ENCODE results near the gene ZNF837. TPM values are rescaled to one million over a fixed set of nuclear protein-coding genes. Genes with fewer than 3 reads are reported as not detected.
A peak's percentile ranks its signal among the peaks of the same experiment; 100 is the strongest.

The ZNF837 gene
- total and polyA plus RNA-seq, 2 donors (not counting 1 experiment from before 2014, with no cell fraction given): 4.2 to 4.9 TPM

DNA sequence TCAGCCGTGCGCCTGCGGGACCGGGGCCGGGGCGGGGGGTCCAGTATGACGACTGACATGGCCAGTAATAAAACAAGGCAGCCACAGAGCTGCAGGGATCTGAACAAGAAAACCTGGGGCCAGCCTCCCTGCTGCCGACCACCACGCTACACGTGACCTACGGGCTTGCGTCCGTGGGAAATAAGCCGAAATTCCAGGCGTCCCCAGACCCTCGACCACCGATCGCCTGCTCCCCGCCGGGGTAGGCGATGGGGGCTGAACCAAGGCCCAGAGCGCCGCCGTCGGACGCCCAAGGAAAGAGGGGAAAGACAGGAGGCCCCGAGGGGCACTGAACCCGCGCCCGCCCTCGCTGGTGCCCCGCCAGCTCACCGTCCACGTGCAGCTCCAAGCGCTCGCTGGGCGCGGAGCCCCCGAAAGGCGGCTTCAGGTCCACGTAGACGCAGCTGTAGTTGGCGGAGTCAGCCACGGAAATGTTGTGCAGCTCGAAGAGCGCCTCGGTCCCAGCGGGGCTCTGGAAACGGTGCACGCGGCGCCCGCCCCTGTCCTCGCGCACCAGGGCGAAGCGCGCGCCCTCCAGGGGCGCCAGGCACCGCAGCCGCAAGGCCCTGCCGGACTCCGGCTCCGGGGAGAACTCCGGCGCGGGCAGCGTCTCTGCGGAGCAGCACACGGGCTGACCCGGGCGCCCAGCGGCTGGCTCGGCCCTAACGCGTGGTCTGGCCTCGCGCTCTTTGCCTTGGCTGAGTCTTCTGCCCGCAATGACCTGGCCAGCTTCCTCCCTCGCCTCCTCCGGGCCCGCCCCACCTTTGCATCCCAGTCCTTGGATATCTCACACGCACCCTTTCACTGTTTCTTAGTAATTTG, 30.6 kb downstream of the ZNF837 start:
- H3K4me3 ChIP-seq (ENCODE audit: control extremely low read depth in 1 of 5, extremely low read depth in 1 of 5, insufficient read depth in 1 of 5, low read depth in 2 of 5, low read length in 4 of 5): peak overlapping the region in 1 of 5 experiments; percentile 27
- H3K4me1 Mint-ChIP-seq: peaks cover 33% of the 10 kb centered on the region
- H3K36me3 ChIP-seq (replicated peaks in 1 of 2; ENCODE audit: control extremely low read depth in 1 of 2, control insufficient read depth in 1 of 2, extremely low read depth in 1 of 2, insufficient read depth in 2 of 2, low read length in 1 of 2): no peaks in the 10 kb centered on the region
- H3K27ac ChIP-seq (ENCODE audit: low read length in 2 of 2): no peak overlapping the region
- no peaks in the 10 kb centered on the region for H3K27me3 ChIP-seq (replicated peaks in 1 of 4; ENCODE audit: control extremely low read depth in 1 of 4, control insufficient read depth in 3 of 4, insufficient read depth in 4 of 4, low read length in 3 of 4)
- POLR2A ChIA-PET: no interaction called here
- peaks cover 16 to 28% of the 10 kb centered on the region in 2 donors for H3K4me1 ChIP-seq (ENCODE audit: control insufficient read depth in 2 of 2, insufficient read depth in 2 of 2, low read length in 2 of 2)
- WGBS (ENCODE audit: insufficient coverage): 66% methylated on average over 77 of the region's 84 CpGs
- H3K4me3 Mint-ChIP-seq: peak overlapping the region; percentile 41
- peaks cover 6% of the 10 kb centered on the region for H4K20me1 ChIP-seq (ENCODE audit: control insufficient read depth, insufficient read depth, low read length, poor library complexity, severe bottlenecking)
- no peak for TF ChIP-seq CTCF (IDR thresholded peaks at IDR 0.05)
- TF ChIP-seq EZH2 (IDR thresholded peaks at IDR 0.05; ENCODE audit: borderline replicate concordance, insufficient read depth, low read depth, low read length, poor library complexity, severe bottlenecking): no peak
- H3K79me2 ChIP-seq (ENCODE audit: control insufficient read depth, insufficient read depth, low read length): peaks cover 11% of the 10 kb centered on the region
- DNase-seq (no peak), ATAC-seq (ENCODE audit: low read depth) (no peak)
- peak overlapping the region; percentile 41 for H3K4me2 ChIP-seq (replicated peaks; ENCODE audit: low read depth, low read length, poor library complexity, severe bottlenecking)
- CTCF ChIA-PET: interaction anchor here (1.8 kb wide), 1 partner anchor 12 kb away, joined by 4 read pairs; the partner anchor contains the start of gene ZNF497
- H3K9ac ChIP-seq (ENCODE audit: low read length): no peak overlapping the region
- H3K27me3 Mint-ChIP-seq: no peaks in the 10 kb centered on the region
- intact Hi-C loops (cut with micrococcal nuclease): no loop called here
- no peak overlapping the region for H3K27ac Mint-ChIP-seq
- H2AFZ ChIP-seq (ENCODE audit: insufficient read depth, low read depth, low read length, poor library complexity, severe bottlenecking): no peak overlapping the region
- H3K9me3 Mint-ChIP-seq (ENCODE audit: insufficient read depth): no peaks in the 10 kb centered on the region
- H3K9me3 ChIP-seq (ENCODE audit: control extremely low read depth in 1 of 3, control insufficient read depth in 2 of 3, insufficient read depth in 1 of 3, low read length in 2 of 3): no peaks in the 10 kb centered on the region

DNA sequence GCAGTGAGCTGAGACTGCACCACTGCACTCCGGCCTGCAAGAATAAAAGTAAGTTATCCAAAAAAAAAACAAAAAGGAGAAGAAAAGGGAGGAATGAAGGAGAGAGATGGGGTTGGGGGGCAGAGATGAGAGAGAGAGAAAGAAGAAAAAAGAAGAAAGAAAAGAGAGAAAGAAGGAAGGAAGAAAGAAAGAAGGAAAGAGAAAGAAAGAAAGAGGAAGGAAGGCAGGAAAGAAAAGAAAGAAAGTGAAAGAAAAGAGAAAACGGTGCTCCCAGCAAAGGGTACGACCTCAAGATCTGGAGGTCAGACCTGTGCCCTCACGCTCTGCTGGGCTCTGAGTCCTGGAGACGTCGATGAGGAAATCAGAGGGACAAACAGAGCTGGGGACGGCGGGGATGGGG, 31.2 kb downstream of the ZNF837 start:
- POLR2A ChIA-PET: interaction anchor here (0.7 kb wide), 1 partner anchor 11 kb away, joined by 4 read pairs; no protein-coding TSS in a partner anchor
- Histone ChIP-seq H3K4me1 (ENCODE audit: control insufficient read depth in 2 of 2, insufficient read depth in 2 of 2, low read length in 2 of 2) (peaks cover 16 to 28% of the 10 kb centered on the region in 2 donors), H2AFZ (ENCODE audit: insufficient read depth, low read depth, low read length, poor library complexity, severe bottlenecking) (no peak overlapping the region), H4K20me1 (ENCODE audit: control insufficient read depth, insufficient read depth, low read length, poor library complexity, severe bottlenecking) (peaks cover 6% of the 10 kb centered on the region), H3K4me3 (ENCODE audit: control extremely low read depth in 1 of 5, extremely low read depth in 1 of 5, insufficient read depth in 1 of 5, low read depth in 2 of 5, low read length in 4 of 5) (peak overlapping the region in 1 of 5 experiments; percentile 27), H3K36me3 (replicated peaks in 1 of 2; ENCODE audit: control extremely low read depth in 1 of 2, control insufficient read depth in 1 of 2, extremely low read depth in 1 of 2, insufficient read depth in 2 of 2, low read length in 1 of 2) (no peaks in the 10 kb centered on the region), H3K27ac (ENCODE audit: low read length in 2 of 2) (no peak overlapping the region), H3K4me2 (replicated peaks; ENCODE audit: low read depth, low read length, poor library complexity, severe bottlenecking) (peak overlapping the region; percentile 41), H3K79me2 (ENCODE audit: control insufficient read depth, insufficient read depth, low read length) (peaks cover 11% of the 10 kb centered on the region), H3K9me3 (ENCODE audit: control extremely low read depth in 1 of 3, control insufficient read depth in 2 of 3, insufficient read depth in 1 of 3, low read length in 2 of 3) (no peaks in the 10 kb centered on the region), H3K9ac (ENCODE audit: low read length) (no peak overlapping the region), H3K27me3 (replicated peaks in 1 of 4; ENCODE audit: control extremely low read depth in 1 of 4, control insufficient read depth in 3 of 4, insufficient read depth in 4 of 4, low read length in 3 of 4) (no peaks in the 10 kb centered on the region)
- TF ChIP-seq EZH2 (IDR thresholded peaks at IDR 0.05; ENCODE audit: borderline replicate concordance, insufficient read depth, low read depth, low read length, poor library complexity, severe bottlenecking): no peak
- TF ChIP-seq CTCF (IDR thresholded peaks at IDR 0.05): no peak
- no peaks in the 10 kb centered on the region for H3K9me3 Mint-ChIP-seq (ENCODE audit: insufficient read depth)
- ATAC-seq (ENCODE audit: low read depth) (no peak), DNase-seq (no peak)
- 63% methylated on average over 7 of the region's 8 CpGs for WGBS (ENCODE audit: insufficient coverage)
- intact Hi-C loops (cut with micrococcal nuclease): loop anchor here (5.0 kb wide), 1 partner anchor 58 kb away; the partner anchor contains the start of gene ZNF584
- peak overlapping the region; percentile 73 for H3K4me3 Mint-ChIP-seq
- H3K4me1 Mint-ChIP-seq: peaks cover 33% of the 10 kb centered on the region
- CTCF ChIA-PET: interaction anchor here (1.8 kb wide), 1 partner anchor 12 kb away, joined by 4 read pairs; the partner anchor contains the start of gene ZNF497
- H3K27me3 Mint-ChIP-seq: no peaks in the 10 kb centered on the region
- H3K27ac Mint-ChIP-seq: peak overlapping the region; percentile 41
